ENCODE data around the gene SLC4A11.
"Not testable (repeated sequence)": the region's sequence is repeated elsewhere in the genome, so short reads cannot be mapped to it uniquely, and the experiment has no call there.

SLC4A11 gene

DNA sequence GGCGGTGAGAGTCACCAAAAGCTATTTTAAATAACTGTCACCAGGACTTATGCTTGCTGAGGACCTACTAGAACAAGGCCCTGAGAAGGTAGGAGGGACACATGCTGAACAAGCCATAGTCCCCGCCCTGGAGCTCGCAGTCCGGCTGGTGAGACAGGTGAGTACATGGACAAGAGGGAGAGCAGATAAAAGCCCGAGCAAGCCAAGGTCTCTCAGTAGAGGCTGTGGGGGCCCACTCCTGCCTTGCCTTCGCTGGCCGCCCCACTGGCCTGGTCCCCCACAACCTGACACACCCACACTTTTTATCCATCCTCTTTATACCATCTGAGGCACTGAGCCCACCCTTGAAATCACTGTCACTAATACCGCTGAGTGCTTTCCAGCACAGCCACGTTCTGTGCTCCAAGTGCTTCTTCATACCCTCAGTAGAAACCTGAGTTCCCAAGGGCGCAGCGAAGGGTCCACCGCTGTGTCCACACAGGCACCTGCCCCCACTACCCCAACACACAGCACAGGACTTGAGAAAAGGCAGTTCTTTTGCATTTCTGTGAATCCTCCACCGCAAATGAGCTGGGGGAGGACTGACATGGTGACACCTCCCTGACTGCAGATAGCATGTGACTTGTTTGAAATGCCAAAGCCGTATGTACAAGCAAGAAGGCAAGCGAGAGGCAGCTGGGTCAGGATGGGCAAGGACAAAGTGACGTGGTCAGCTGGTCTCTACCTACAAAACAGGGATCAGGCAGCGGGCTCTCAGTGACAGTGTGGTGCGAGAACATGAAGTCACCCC is 46.6 kb downstream of the SLC4A11 start:
- no peak overlapping the region for H3K4me3 ChIP-seq (ENCODE audit: low read length)
- no peaks in the 10 kb centered on the region for H3K4me1 ChIP-seq (ENCODE audit: control insufficient read depth, insufficient read depth, low read length)
- no peaks in the 10 kb centered on the region for H3K9me3 ChIP-seq (replicated peaks; ENCODE audit: low read length)
- no peak overlapping the region for H3K9ac ChIP-seq (ENCODE audit: low read depth, low read length)
- H3K4me2 ChIP-seq (ENCODE audit: low read length), result no peak overlapping the region
- H3K36me3 ChIP-seq (ENCODE audit: insufficient read depth, low read length), result peaks cover 61% of the 10 kb centered on the region
- H3K27me3 ChIP-seq (ENCODE audit: control insufficient read depth, insufficient read depth, low read length), result no peaks in the 10 kb centered on the region

- Histone ChIP-seq H3K27me3 (ENCODE audit: control insufficient read depth, insufficient read depth, low read length) (no peaks in the 10 kb centered on the region), H3K36me3 (ENCODE audit: insufficient read depth, low read length) (peaks cover 52% of the 10 kb centered on the region), H3K9me3 (replicated peaks; ENCODE audit: low read length) (no peaks in the 10 kb centered on the region), H3K4me1 (ENCODE audit: control insufficient read depth, insufficient read depth, low read length) (no peaks in the 10 kb centered on the region), H3K4me3 (ENCODE audit: low read length) (no peak overlapping the region), H3K9ac (ENCODE audit: low read depth, low read length) (no peak overlapping the region), H3K4me2 (ENCODE audit: low read length) (no peak overlapping the region)
Measured at GRCh38 chr20:3190681-3191111, 48.3 kb downstream of the SLC4A11 start.

- H3K36me3 ChIP-seq (ENCODE audit: insufficient read depth, low read length), result peaks cover 42% of the 10 kb centered on the region
Measured at GRCh38 chr20:3189561-3190131, 49.3 kb downstream of the SLC4A11 start.

DNA sequence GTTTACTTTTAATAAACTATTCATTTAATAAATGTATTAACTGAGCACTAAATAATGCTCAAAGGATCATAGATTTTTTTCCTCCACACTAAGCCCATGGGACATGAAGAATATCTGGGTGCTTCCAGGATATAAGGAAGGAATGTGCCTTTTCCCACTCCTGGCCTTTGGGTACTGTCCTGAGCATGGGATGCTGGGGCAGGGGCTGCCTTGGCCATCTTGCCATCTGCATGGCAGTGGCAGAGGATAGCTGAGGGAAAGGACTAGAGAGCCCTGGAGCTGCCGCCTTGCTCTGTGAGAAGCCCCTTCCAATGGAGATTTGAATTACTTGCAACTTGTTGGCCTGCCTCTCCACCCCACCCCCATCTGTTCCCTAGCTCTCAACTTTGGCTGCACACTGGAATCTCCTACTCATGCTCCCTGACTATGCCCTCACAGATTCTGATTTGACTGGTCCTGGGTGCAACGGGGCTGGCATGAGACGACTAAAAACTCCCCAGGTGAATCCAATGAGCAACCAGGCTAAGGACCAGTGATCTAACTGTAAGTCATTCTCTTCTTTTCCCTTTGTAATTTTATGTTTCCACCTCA is 50.1 kb downstream of the SLC4A11 start:
- H3K9me3 ChIP-seq (replicated peaks; ENCODE audit: low read length), result no peaks in the 10 kb centered on the region
- H3K4me3 ChIP-seq (ENCODE audit: low read length), result no peak overlapping the region
- no peaks in the 10 kb centered on the region for H3K27me3 ChIP-seq (ENCODE audit: control insufficient read depth, insufficient read depth, low read length)
- no peak overlapping the region for H3K4me2 ChIP-seq (ENCODE audit: low read length)
- H3K36me3 ChIP-seq (ENCODE audit: insufficient read depth, low read length), result peaks cover 35% of the 10 kb centered on the region
- no peaks in the 10 kb centered on the region for H3K4me1 ChIP-seq (ENCODE audit: control insufficient read depth, insufficient read depth, low read length)
- H3K9ac ChIP-seq (ENCODE audit: low read depth, low read length), result no peak overlapping the region

More at GRCh38 chr20:3189561-3190131, 49.3 kb downstream of the SLC4A11 start:
- H3K9ac ChIP-seq (ENCODE audit: low read depth, low read length), result no peak overlapping the region
- no peaks in the 10 kb centered on the region for H3K9me3 ChIP-seq (replicated peaks; ENCODE audit: low read length)
- no peak overlapping the region for H3K4me2 ChIP-seq (ENCODE audit: low read length)
- no peak overlapping the region for H3K4me3 ChIP-seq (ENCODE audit: low read length)
- no peaks in the 10 kb centered on the region for H3K4me1 ChIP-seq (ENCODE audit: control insufficient read depth, insufficient read depth, low read length)
- H3K27me3 ChIP-seq (ENCODE audit: control insufficient read depth, insufficient read depth, low read length), result no peaks in the 10 kb centered on the region

DNA sequence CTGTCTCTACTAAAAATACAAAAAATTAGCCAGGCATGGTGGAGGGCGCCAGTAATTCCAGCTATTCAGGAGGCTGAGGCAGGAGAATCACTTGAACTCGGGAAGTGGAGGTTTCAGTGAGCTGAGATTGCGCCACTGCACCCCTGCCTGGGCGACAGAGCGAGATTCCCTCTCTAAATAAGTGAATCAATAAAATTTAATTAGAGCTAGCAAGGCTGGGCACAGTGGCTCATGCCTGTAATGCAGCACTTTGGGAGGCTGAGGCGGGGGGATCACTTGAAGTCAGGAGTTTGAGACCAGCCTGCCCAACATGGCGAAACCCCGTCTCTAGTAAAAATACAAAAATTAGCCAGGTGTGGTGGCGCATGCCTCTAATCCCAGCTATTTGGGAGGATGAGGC is 51.1 kb downstream of the SLC4A11 start:
- not testable (repeated sequence) for H3K27me3 ChIP-seq (ENCODE audit: control insufficient read depth, insufficient read depth, low read length); H3K9ac ChIP-seq (ENCODE audit: low read depth, low read length); H3K4me1 ChIP-seq (ENCODE audit: control insufficient read depth, insufficient read depth, low read length); H3K4me3 ChIP-seq (ENCODE audit: low read length); H3K9me3 ChIP-seq (replicated peaks; ENCODE audit: low read length); H3K4me2 ChIP-seq (ENCODE audit: low read length)
- peaks cover 30% of the 10 kb centered on the region for H3K36me3 ChIP-seq (ENCODE audit: insufficient read depth, low read length)

GRCh38 chr20:3183896-3184612 is 54.9 kb downstream of the SLC4A11 start:
- H3K9ac ChIP-seq (ENCODE audit: low read depth, low read length), result no peak overlapping the region
- no peaks in the 10 kb centered on the region for H3K9me3 ChIP-seq (replicated peaks; ENCODE audit: low read length)
- H3K4me2 ChIP-seq (ENCODE audit: low read length), result no peak overlapping the region
- H3K4me1 ChIP-seq (ENCODE audit: control insufficient read depth, insufficient read depth, low read length), result no peaks in the 10 kb centered on the region
- H3K36me3 ChIP-seq (ENCODE audit: insufficient read depth, low read length), result no peaks in the 10 kb centered on the region
- no peaks in the 10 kb centered on the region for H3K27me3 ChIP-seq (ENCODE audit: control insufficient read depth, insufficient read depth, low read length)
- H3K4me3 ChIP-seq (ENCODE audit: low read length), result no peak overlapping the region

GRCh38 chr20:3182429-3182828 is 56.6 kb downstream of the SLC4A11 start:
- H3K36me3 ChIP-seq (ENCODE audit: insufficient read depth, low read length); H3K27me3 ChIP-seq (ENCODE audit: control insufficient read depth, insufficient read depth, low read length); H3K9ac ChIP-seq (ENCODE audit: low read depth, low read length); H3K4me3 ChIP-seq (ENCODE audit: low read length); H3K9me3 ChIP-seq (replicated peaks; ENCODE audit: low read length); H3K4me2 ChIP-seq (ENCODE audit: low read length); H3K4me1 ChIP-seq (ENCODE audit: control insufficient read depth, insufficient read depth, low read length): not testable (repeated sequence)

- no peak overlapping the region for H3K4me3 ChIP-seq (ENCODE audit: low read length)
- H3K9me3 ChIP-seq (replicated peaks; ENCODE audit: low read length), result no peaks in the 10 kb centered on the region
- H3K36me3 ChIP-seq (ENCODE audit: insufficient read depth, low read length), result no peaks in the 10 kb centered on the region
- no peaks in the 10 kb centered on the region for H3K4me1 ChIP-seq (ENCODE audit: control insufficient read depth, insufficient read depth, low read length)
- H3K4me2 ChIP-seq (ENCODE audit: low read length), result no peak overlapping the region
- H3K9ac ChIP-seq (ENCODE audit: low read depth, low read length), result no peak overlapping the region
- no peaks in the 10 kb centered on the region for H3K27me3 ChIP-seq (ENCODE audit: control insufficient read depth, insufficient read depth, low read length)
Measured at GRCh38 chr20:3181270-3181669, 57.7 kb downstream of the SLC4A11 start.

GRCh38 chr20:3180319-3180718 is 58.7 kb downstream of the SLC4A11 start:
- Histone ChIP-seq H3K9me3 (replicated peaks; ENCODE audit: low read length) (no peaks in the 10 kb centered on the region), H3K9ac (ENCODE audit: low read depth, low read length) (no peak overlapping the region), H3K4me3 (ENCODE audit: low read length) (no peak overlapping the region), H3K4me2 (ENCODE audit: low read length) (no peak overlapping the region), H3K27me3 (ENCODE audit: control insufficient read depth, insufficient read depth, low read length) (no peaks in the 10 kb centered on the region), H3K4me1 (ENCODE audit: control insufficient read depth, insufficient read depth, low read length) (no peaks in the 10 kb centered on the region), H3K36me3 (ENCODE audit: insufficient read depth, low read length) (no peaks in the 10 kb centered on the region)

GRCh38 chr20:3177746-3178485 is 61.1 kb downstream of the SLC4A11 start:
- H3K9ac ChIP-seq (ENCODE audit: low read depth, low read length), result no peak overlapping the region
- H3K4me1 ChIP-seq (ENCODE audit: control insufficient read depth, insufficient read depth, low read length), result peaks cover 6% of the 10 kb centered on the region
- no peaks in the 10 kb centered on the region for H3K36me3 ChIP-seq (ENCODE audit: insufficient read depth, low read length)
- no peaks in the 10 kb centered on the region for H3K27me3 ChIP-seq (ENCODE audit: control insufficient read depth, insufficient read depth, low read length)
- no peak overlapping the region for H3K4me3 ChIP-seq (ENCODE audit: low read length)
- H3K9me3 ChIP-seq (replicated peaks; ENCODE audit: low read length), result no peaks in the 10 kb centered on the region
- H3K4me2 ChIP-seq (ENCODE audit: low read length), result no peak overlapping the region
